ENCODE results near the gene ZSCAN4.

GRCh38 chr19:57655443-57655842, 13.3 kb upstream of the ZSCAN4 start:
- TF ChIP-seq YY1 (IDR thresholded peaks at IDR 0.05; ENCODE audit: insufficient read depth, insufficient read length) (no peak), SUZ12 (IDR thresholded peaks at IDR 0.05; ENCODE audit: extremely low read depth, insufficient read depth, insufficient read length) (no peak), ZNF274 (IDR thresholded peaks at IDR 0.05; ENCODE audit: low read depth, low read length) (no peak)

Data from NT2/D1 (cell line).